Activated B cell treated with CpG ODN at 0.5 μM for 24 hours (primary cell): ENCODE measurements around the gene USH2A. TPM values are rescaled to one million over a fixed set of nuclear protein-coding genes. Genes with fewer than 3 reads are reported as not detected.

ENCODE experiments used
- ATAC-seq: fragments of 200-7000 bp; cut with Tn5 transposase; one replicate; pipeline ENCODE4 v1.10.0; 2021; ENCODE audit warnings: low read depth, mild to moderate bottlenecking, moderate library complexity
- CTCF ChIA-PET: fragments of 350-600 bp; sonication (Branson Sonifier 250); formaldehyde crosslinking; loops from one replicate; lab custom pipeline; 2021; ENCODE audit warnings: antibody characterized with exemption; lab: Charles Lee
- POLR2A ChIA-PET: fragments of 350-600 bp; sonication (Branson Sonifier 250); formaldehyde crosslinking; loops from one replicate; lab custom pipeline; 2021; ENCODE audit warnings: antibody characterized with exemption; lab: Charles Lee
- DNase-seq: peaks from one replicate; pipeline ENCODE4 v3.0.0; 2022
- H3K27ac Mint-ChIP-seq: one replicate; pipeline ENCODE4 v1.8.0; 2020; ENCODE audit warnings: mixed read lengths
- H3K27me3 Mint-ChIP-seq: one replicate; pipeline ENCODE4 v1.8.0; 2021; ENCODE audit warnings: mixed read lengths
- H3K36me3 Mint-ChIP-seq: one replicate; pipeline ENCODE4 v1.8.0; 2021; ENCODE audit warnings: low read depth, mixed read lengths
- H3K4me1 Mint-ChIP-seq: one replicate; pipeline ENCODE4 v1.8.0; 2021; ENCODE audit warnings: mixed read lengths
- H3K4me3 Mint-ChIP-seq: one replicate; pipeline ENCODE4 v1.8.0; 2020; ENCODE audit warnings: mild to moderate bottlenecking, mixed read lengths
- H3K9me3 Mint-ChIP-seq: one replicate; pipeline ENCODE4 v1.8.0; 2020; ENCODE audit warnings: mixed read lengths
- intact Hi-C: fragments of 100-400 bp; cut with micrococcal nuclease; formaldehyde crosslinking; loops from one replicate; pipeline ENCODE4 v1.15.1; 2024
- total RNA-seq: library from RNA; stranded (reverse); gene quantifications from 2 replicates; pipeline ENCODE4 v1.2.3, GENCODE V29; 2022
- TF ChIP-seq, protein P1 (sequence below): fragments of 200-600 bp; IDR thresholded peaks from one replicate; pipeline ENCODE4 v1.8.0; 2022; ENCODE audit warnings: antibody characterized with exemption, mild to moderate bottlenecking

USH2A gene
- total RNA-seq, 1 donor from 2014 or later: not detected

GRCh38 chr1:216250861-216251260, 172.4 kb downstream of the USH2A start:
- Mint-ChIP-seq H3K27ac (no peak overlapping the region), H3K27me3 (no peaks in the 10 kb centered on the region), H3K9me3 (no peaks in the 10 kb centered on the region), H3K36me3 (no peaks in the 10 kb centered on the region), H3K4me1 (no peaks in the 10 kb centered on the region), H3K4me3 (no peak overlapping the region)
- DNase-seq (no peak), ATAC-seq (no peak)
- intact Hi-C loops: no loop called here
- ChIA-PET CTCF (no interaction called here), POLR2A (no interaction called here)
- TF ChIP-seq, protein P1, sequence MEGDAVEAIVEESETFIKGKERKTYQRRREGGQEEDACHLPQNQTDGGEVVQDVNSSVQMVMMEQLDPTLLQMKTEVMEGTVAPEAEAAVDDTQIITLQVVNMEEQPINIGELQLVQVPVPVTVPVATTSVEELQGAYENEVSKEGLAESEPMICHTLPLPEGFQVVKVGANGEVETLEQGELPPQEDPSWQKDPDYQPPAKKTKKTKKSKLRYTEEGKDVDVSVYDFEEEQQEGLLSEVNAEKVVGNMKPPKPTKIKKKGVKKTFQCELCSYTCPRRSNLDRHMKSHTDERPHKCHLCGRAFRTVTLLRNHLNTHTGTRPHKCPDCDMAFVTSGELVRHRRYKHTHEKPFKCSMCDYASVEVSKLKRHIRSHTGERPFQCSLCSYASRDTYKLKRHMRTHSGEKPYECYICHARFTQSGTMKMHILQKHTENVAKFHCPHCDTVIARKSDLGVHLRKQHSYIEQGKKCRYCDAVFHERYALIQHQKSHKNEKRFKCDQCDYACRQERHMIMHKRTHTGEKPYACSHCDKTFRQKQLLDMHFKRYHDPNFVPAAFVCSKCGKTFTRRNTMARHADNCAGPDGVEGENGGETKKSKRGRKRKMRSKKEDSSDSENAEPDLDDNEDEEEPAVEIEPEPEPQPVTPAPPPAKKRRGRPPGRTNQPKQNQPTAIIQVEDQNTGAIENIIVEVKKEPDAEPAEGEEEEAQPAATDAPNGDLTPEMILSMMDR: no peak

DNA sequence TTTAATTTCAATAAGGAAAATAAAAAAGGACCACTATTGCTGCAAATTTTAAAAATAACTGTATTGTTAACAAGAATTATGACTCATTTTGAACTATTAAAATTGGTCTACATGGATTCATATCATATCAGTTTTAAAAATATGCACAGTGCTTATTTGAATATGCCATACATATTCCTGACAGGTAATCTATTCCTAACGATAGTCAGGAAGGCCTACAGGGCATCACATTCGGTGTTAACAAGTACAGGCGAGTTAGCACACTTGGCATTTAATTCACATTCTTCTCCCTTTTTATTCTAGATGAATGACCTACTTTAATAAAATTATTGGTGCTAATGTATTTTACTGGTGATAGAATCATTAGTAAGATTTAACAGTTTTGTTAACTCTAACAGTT, 174.6 kb downstream of the USH2A start:
- no peak overlapping the region for H3K27ac Mint-ChIP-seq
- no peaks in the 10 kb centered on the region for H3K9me3 Mint-ChIP-seq
- intact Hi-C loops: no loop called here
- CTCF ChIA-PET: no interaction called here
- no peaks in the 10 kb centered on the region for H3K36me3 Mint-ChIP-seq
- TF ChIP-seq, protein P1: no peak
- no peak for ATAC-seq
- DNase-seq: no peak
- no peak overlapping the region for H3K4me3 Mint-ChIP-seq
- POLR2A ChIA-PET: no interaction called here
- no peaks in the 10 kb centered on the region for H3K4me1 Mint-ChIP-seq
- no peaks in the 10 kb centered on the region for H3K27me3 Mint-ChIP-seq

DNA sequence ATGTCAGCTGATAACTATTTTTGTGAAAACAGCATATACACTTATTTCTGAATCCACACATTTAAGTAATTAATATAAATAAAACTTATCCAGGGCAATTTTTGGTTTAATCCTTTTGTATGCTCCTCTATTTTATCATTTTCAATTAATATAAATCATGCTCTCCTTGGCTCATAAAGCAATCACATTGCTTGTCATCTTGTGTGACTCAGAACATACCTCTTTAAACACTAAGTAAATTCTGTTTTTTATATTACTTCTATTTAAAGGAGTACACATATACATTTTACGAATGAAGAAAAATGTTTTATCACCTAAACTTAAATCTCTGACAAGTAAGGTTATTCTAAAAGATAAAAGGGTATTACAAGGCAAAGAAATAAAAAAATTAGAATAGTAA, 175.3 kb downstream of the USH2A start:
- Mint-ChIP-seq H3K4me3 (no peak overlapping the region), H3K9me3 (no peaks in the 10 kb centered on the region), H3K27ac (no peak overlapping the region), H3K27me3 (no peaks in the 10 kb centered on the region), H3K36me3 (no peaks in the 10 kb centered on the region), H3K4me1 (no peaks in the 10 kb centered on the region)
- ATAC-seq (no peak), DNase-seq (no peak)
- intact Hi-C loops: no loop called here
- POLR2A ChIA-PET: no interaction called here
- CTCF ChIA-PET: no interaction called here
- TF ChIP-seq, protein P1: no peak

DNA sequence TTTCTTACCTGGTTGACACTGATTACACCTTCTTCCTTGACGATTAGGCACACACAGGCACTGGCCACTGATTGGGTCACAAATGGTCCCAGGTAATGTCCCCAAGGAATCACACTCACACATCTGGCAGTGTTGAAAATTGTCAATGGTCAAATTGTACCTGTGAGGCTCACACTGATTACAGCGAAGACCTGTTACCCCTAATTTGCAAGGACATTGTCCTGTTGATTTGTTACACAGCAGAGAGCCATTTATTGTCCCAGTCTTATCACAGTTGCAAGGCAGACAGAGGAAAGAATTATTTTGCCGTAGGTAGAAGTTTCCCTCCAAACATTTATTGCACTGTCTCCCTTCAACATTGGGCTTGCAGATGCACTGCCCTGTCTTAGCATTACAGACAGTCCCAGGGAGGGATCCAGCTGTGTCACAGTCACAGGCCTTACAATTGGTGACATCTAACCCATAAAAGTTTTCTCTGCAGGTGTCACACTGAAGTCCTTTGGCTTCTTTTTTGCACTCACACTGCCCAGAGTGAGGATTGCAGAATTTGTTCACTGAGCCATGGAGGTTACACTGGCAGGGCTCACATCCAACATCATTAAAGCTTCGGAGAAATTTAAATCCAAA, 176.6 kb downstream of the USH2A start:
- H3K4me3 Mint-ChIP-seq: no peak overlapping the region
- no peaks in the 10 kb centered on the region for H3K9me3 Mint-ChIP-seq
- TF ChIP-seq, protein P1: no peak
- no peaks in the 10 kb centered on the region for H3K27me3 Mint-ChIP-seq
- intact Hi-C loops: no loop called here
- DNase-seq (no peak), ATAC-seq (no peak)
- H3K4me1 Mint-ChIP-seq: no peaks in the 10 kb centered on the region
- no peaks in the 10 kb centered on the region for H3K36me3 Mint-ChIP-seq
- no peak overlapping the region for H3K27ac Mint-ChIP-seq
- CTCF ChIA-PET: no interaction called here
- POLR2A ChIA-PET: no interaction called here

DNA sequence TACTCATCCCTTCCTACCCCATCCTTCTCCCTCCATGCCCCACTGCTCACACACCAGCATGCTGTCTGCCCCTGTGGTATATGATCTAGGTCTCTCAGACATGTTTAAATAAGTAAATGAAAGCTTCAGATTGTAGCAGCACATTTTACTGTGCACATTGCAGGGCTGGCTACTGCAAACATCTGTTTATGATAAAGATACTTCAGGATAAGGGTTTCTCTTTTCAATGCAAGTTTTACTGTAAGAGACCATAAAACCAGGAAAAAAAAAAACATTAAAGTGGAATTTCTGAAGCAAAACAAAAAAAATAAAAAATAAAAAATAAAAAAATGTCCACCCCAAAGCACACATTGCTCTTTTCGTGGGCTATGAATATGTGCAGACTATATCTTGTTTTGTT, 184.4 kb downstream of the USH2A start:
- no peak for DNase-seq
- ATAC-seq: no peak
- ChIA-PET CTCF (no interaction called here), POLR2A (no interaction called here)
- Mint-ChIP-seq H3K27me3 (no peaks in the 10 kb centered on the region), H3K36me3 (no peaks in the 10 kb centered on the region), H3K27ac (no peak overlapping the region), H3K9me3 (no peaks in the 10 kb centered on the region), H3K4me3 (no peak overlapping the region), H3K4me1 (no peaks in the 10 kb centered on the region)
- TF ChIP-seq, protein P1: no peak
- intact Hi-C loops: no loop called here
